ENCODE results near the gene AFF4.

The AFF4 gene

GRCh38 chr5:132901730-132902129 is 61.7 kb downstream of the AFF4 start:
- Histone ChIP-seq H3K27me3 (ENCODE audit: insufficient read depth, insufficient read length) (no peaks in the 10 kb centered on the region), H3K4me1 (ENCODE audit: insufficient read depth, insufficient read length) (no peaks in the 10 kb centered on the region), H3K9ac (ENCODE audit: insufficient read length, low read depth) (no peak overlapping the region), H3K4me3 (ENCODE audit: insufficient read length, low read depth) (no peak overlapping the region), H3K9me3 (ENCODE audit: insufficient read depth, low read length) (no peaks in the 10 kb centered on the region), H3K36me3 (ENCODE audit: insufficient read depth, insufficient read length, low read length) (peaks cover 56% of the 10 kb centered on the region)
- DNase-seq (ENCODE audit: low read depth, low spot score), result no peak
- no peak for TF ChIP-seq YY1 (IDR thresholded peaks at IDR 0.05; ENCODE audit: insufficient read depth, insufficient read length)
- no peak for TF ChIP-seq SUZ12 (IDR thresholded peaks at IDR 0.05; ENCODE audit: extremely low read depth, insufficient read depth, insufficient read length)
- no peak for TF ChIP-seq ZNF274 (IDR thresholded peaks at IDR 0.05; ENCODE audit: low read depth, low read length)

GRCh38 chr5:132901036-132901435 is 62.4 kb downstream of the AFF4 start:
- Histone ChIP-seq H3K4me1 (ENCODE audit: insufficient read depth, insufficient read length) (no peaks in the 10 kb centered on the region), H3K9me3 (ENCODE audit: insufficient read depth, low read length) (no peaks in the 10 kb centered on the region), H3K9ac (ENCODE audit: insufficient read length, low read depth) (no peak overlapping the region), H3K36me3 (ENCODE audit: insufficient read depth, insufficient read length, low read length) (peaks cover 61% of the 10 kb centered on the region), H3K27me3 (ENCODE audit: insufficient read depth, insufficient read length) (no peaks in the 10 kb centered on the region), H3K4me3 (ENCODE audit: insufficient read length, low read depth) (no peak overlapping the region)
- TF ChIP-seq SUZ12 (IDR thresholded peaks at IDR 0.05; ENCODE audit: extremely low read depth, insufficient read depth, insufficient read length) (no peak), ZNF274 (IDR thresholded peaks at IDR 0.05; ENCODE audit: low read depth, low read length) (no peak)
- no peak for DNase-seq (ENCODE audit: low read depth, low spot score)

- no peaks in the 10 kb centered on the region for H3K9me3 ChIP-seq (ENCODE audit: insufficient read depth, low read length)
- H3K4me3 ChIP-seq (ENCODE audit: insufficient read length, low read depth), result no peak overlapping the region
- H3K9ac ChIP-seq (ENCODE audit: insufficient read length, low read depth), result no peak overlapping the region
- no peaks in the 10 kb centered on the region for H3K4me1 ChIP-seq (ENCODE audit: insufficient read depth, insufficient read length)
- H3K27me3 ChIP-seq (ENCODE audit: insufficient read depth, insufficient read length), result no peaks in the 10 kb centered on the region
- H3K36me3 ChIP-seq (ENCODE audit: insufficient read depth, insufficient read length, low read length), result peaks cover 74% of the 10 kb centered on the region
- no peak for TF ChIP-seq ZNF274 (IDR thresholded peaks at IDR 0.05; ENCODE audit: low read depth, low read length)
- TF ChIP-seq SUZ12 (IDR thresholded peaks at IDR 0.05; ENCODE audit: extremely low read depth, insufficient read depth, insufficient read length), result no peak
- no peak for TF ChIP-seq YY1 (IDR thresholded peaks at IDR 0.05; ENCODE audit: insufficient read depth, insufficient read length)
- DNase-seq (ENCODE audit: low read depth, low spot score), result no peak
Observed at GRCh38 chr5:132898094-132898493, 65.3 kb downstream of the AFF4 start.

- TF ChIP-seq ZNF274 (IDR thresholded peaks at IDR 0.05; ENCODE audit: low read depth, low read length) (no peak), SUZ12 (IDR thresholded peaks at IDR 0.05; ENCODE audit: extremely low read depth, insufficient read depth, insufficient read length) (no peak), YY1 (IDR thresholded peaks at IDR 0.05; ENCODE audit: insufficient read depth, insufficient read length) (no peak)
- Histone ChIP-seq H3K27me3 (ENCODE audit: insufficient read depth, insufficient read length) (no peaks in the 10 kb centered on the region), H3K4me3 (ENCODE audit: insufficient read length, low read depth) (no peak overlapping the region), H3K9ac (ENCODE audit: insufficient read length, low read depth) (no peak overlapping the region), H3K9me3 (ENCODE audit: insufficient read depth, low read length) (no peaks in the 10 kb centered on the region), H3K36me3 (ENCODE audit: insufficient read depth, insufficient read length, low read length) (peaks cover 81% of the 10 kb centered on the region), H3K4me1 (ENCODE audit: insufficient read depth, insufficient read length) (no peaks in the 10 kb centered on the region)
- DNase-seq (ENCODE audit: low read depth, low spot score), result no peak
Observed at GRCh38 chr5:132896685-132897084, 66.7 kb downstream of the AFF4 start.

GRCh38 chr5:132895719-132896305 is 67.6 kb downstream of the AFF4 start:
- no peak overlapping the region for H3K9ac ChIP-seq (ENCODE audit: insufficient read length, low read depth)
- H3K36me3 ChIP-seq (ENCODE audit: insufficient read depth, insufficient read length, low read length), result peaks cover 75% of the 10 kb centered on the region
- DNase-seq (ENCODE audit: low read depth, low spot score), result no peak
- TF ChIP-seq SUZ12 (IDR thresholded peaks at IDR 0.05; ENCODE audit: extremely low read depth, insufficient read depth, insufficient read length) (no peak), YY1 (IDR thresholded peaks at IDR 0.05; ENCODE audit: insufficient read depth, insufficient read length) (no peak), ZNF274 (IDR thresholded peaks at IDR 0.05; ENCODE audit: low read depth, low read length) (no peak)
- no peaks in the 10 kb centered on the region for H3K4me1 ChIP-seq (ENCODE audit: insufficient read depth, insufficient read length)
- no peak overlapping the region for H3K4me3 ChIP-seq (ENCODE audit: insufficient read length, low read depth)
- H3K27me3 ChIP-seq (ENCODE audit: insufficient read depth, insufficient read length), result no peaks in the 10 kb centered on the region
- no peaks in the 10 kb centered on the region for H3K9me3 ChIP-seq (ENCODE audit: insufficient read depth, low read length)

- H3K4me1 ChIP-seq (ENCODE audit: insufficient read depth, insufficient read length), result peaks cover 3% of the 10 kb centered on the region
- H3K36me3 ChIP-seq (ENCODE audit: insufficient read depth, insufficient read length, low read length), result peaks cover 83% of the 10 kb centered on the region
- no peaks in the 10 kb centered on the region for H3K27me3 ChIP-seq (ENCODE audit: insufficient read depth, insufficient read length)
- no peak for DNase-seq (ENCODE audit: low read depth, low spot score)
- no peak overlapping the region for H3K9ac ChIP-seq (ENCODE audit: insufficient read length, low read depth)
- TF ChIP-seq SUZ12 (IDR thresholded peaks at IDR 0.05; ENCODE audit: extremely low read depth, insufficient read depth, insufficient read length), result no peak
- no peaks in the 10 kb centered on the region for H3K9me3 ChIP-seq (ENCODE audit: insufficient read depth, low read length)
- no peak overlapping the region for H3K4me3 ChIP-seq (ENCODE audit: insufficient read length, low read depth)
Observed at GRCh38 chr5:132890817-132891216, 72.6 kb downstream of the AFF4 start.

- Histone ChIP-seq H3K4me1 (ENCODE audit: insufficient read depth, insufficient read length) (peaks cover 3% of the 10 kb centered on the region), H3K9ac (ENCODE audit: insufficient read length, low read depth) (no peak overlapping the region), H3K9me3 (ENCODE audit: insufficient read depth, low read length) (no peaks in the 10 kb centered on the region), H3K4me3 (ENCODE audit: insufficient read length, low read depth) (no peak overlapping the region), H3K27me3 (ENCODE audit: insufficient read depth, insufficient read length) (no peaks in the 10 kb centered on the region), H3K36me3 (ENCODE audit: insufficient read depth, insufficient read length, low read length) (peaks cover 71% of the 10 kb centered on the region)
- no peak for DNase-seq (ENCODE audit: low read depth, low spot score)
- TF ChIP-seq SUZ12 (IDR thresholded peaks at IDR 0.05; ENCODE audit: extremely low read depth, insufficient read depth, insufficient read length), result no peak
- no peak for TF ChIP-seq YY1 (IDR thresholded peaks at IDR 0.05; ENCODE audit: insufficient read depth, insufficient read length)
- TF ChIP-seq ZNF274 (IDR thresholded peaks at IDR 0.05; ENCODE audit: low read depth, low read length), result no peak
Observed at GRCh38 chr5:132889501-132889900, 73.9 kb downstream of the AFF4 start.

All from NT2/D1 (cell line).